Measurements from ENCODE around the gene EPG5.
"Not testable (repeated sequence)": the region's sequence is repeated elsewhere in the genome, so short reads cannot be mapped to it uniquely, and the experiment has no call there.

EPG5 gene

DNA sequence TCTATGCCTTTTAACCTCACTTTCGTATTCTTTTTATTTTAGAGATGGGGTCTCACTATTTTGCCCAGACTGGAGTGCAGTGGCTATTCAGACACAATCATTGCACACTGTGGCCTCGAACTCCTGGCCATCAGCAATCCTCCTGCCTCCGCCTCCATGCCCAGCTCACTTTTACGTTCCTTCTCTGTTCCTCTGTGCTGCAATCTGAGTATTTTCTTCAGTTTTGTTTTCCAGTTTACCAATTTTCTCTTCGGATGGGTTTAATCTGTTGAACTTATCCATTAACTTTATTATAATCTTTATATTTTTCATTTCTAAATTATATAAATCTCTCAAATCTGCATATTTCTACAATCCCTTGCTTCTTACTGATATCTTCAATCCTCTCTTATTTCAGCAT is 103.0 kb downstream of the EPG5 start:
- no peak for DNase-seq

DNA sequence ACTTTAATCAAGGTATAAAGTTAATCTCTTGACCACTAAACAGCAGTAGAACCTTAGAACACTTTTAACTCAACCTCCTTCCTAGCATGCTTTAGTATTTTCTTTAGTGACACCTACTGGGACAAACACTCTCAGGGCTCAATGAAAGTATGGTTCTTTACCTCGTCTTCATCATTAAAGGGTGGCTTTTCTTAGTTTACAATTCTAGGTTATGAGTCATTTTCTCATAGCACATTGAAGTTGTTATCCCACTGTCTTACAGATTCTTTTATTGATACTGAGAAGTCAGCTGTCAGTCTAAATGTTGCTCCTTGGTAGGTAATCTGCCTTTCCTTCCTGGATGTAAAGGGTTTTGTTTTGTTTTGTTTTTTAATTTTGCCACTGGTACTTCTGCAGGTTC is 103.7 kb downstream of the EPG5 start:
- DNase-seq = no peak

GRCh38 chr18:45861926-45862325 is 105.2 kb downstream of the EPG5 start:
- no peak for DNase-seq

DNA sequence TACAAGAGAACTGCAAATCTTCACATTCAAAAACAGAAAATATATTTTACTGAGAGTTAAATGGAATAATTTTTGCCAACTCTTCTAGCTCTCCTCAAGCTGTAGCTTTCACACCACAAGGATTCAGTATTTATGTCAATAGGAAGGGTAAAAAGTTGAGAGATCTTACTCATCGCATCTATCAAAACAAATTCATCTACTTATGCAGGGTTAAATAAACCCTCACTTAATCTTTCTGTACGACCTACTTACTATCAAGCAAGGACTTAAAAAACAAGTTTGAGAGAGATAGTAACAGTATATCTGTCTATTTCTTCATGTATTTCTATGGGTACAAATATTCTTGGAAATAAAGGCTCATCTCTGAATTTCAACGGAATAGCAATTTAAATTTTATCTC is 106.2 kb downstream of the EPG5 start:
- no peak for DNase-seq

DNA sequence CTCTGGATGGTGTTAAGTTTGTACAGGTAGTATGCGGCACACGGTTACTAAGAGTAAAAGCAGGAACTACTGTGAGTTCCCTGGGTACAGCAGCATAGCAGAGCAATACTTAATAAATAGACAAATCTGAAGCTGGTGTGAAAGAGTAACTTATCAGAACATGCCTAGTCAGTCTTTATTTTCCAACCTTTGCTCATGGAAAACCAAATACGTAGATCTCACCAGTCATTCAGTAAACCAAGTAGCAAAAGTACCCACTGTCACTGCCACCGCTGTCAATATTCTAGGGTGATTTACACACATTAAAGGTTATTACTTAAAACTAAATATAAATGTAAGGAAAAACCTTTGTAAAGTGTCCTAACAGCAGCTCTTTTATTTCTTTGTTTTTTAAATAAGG is 106.6 kb downstream of the EPG5 start:
- DNase-seq = no peak

- DNase-seq = no peak
Observed at GRCh38 chr18:45859334-45859733, 107.8 kb downstream of the EPG5 start.

- no peak for DNase-seq
Observed at GRCh38 chr18:45856531-45856930, 110.6 kb downstream of the EPG5 start.

DNA sequence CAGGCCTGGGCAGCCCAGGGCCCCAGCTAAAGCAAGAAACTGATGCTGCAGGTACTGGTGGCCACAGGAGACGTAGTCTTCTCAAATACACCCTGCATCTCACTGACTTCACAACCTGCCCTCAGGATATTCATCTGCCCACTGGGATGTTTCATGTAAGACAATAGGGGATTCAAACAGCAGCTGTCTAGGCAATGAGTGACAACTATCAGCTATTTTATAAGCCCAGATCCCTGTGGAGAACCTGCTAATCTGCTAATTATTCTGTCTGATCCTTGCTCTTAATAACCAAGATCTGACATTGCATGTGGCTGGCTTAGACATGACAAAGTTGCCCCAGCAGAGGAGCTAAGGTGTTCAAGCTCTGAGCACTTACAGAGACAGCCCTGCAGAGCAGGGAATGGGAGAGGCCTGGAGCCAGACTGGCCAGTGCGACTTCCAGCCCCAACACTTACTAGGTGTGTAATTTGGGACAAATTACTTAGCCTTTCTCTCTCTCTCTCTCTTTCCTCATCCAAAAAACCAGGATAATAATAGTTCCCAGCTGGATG is 113.0 kb downstream of the EPG5 start:
- DNase-seq = no peak

DNA sequence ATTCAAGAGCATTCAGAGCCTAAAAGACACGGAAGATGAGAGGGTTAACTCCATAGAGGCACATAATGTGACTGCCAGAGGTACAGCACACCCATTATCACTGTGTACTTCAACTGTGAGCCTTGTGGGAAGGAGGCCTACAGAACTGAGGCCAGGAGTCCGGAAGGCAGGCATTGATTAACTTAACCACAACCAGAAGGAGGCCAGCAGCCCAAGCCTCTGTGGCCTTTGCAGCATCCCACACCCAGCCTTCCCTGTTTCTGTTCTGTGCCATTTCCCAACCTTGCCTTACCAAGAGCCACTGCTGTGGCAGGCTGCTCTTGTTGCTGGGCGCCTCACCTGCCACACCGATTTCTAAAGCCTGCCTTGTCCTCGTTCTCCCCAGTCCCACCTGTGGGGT is 114.5 kb downstream of the EPG5 start:
- DNase-seq = no peak

GRCh38 chr18:45851161-45851925 is 115.8 kb downstream of the EPG5 start:
- no peak for DNase-seq

GRCh38 chr18:45850021-45850420 is 117.1 kb downstream of the EPG5 start:
- DNase-seq = no peak

- DNase-seq = no peak
Observed at GRCh38 chr18:45849529-45849928, 117.6 kb downstream of the EPG5 start.

DNA sequence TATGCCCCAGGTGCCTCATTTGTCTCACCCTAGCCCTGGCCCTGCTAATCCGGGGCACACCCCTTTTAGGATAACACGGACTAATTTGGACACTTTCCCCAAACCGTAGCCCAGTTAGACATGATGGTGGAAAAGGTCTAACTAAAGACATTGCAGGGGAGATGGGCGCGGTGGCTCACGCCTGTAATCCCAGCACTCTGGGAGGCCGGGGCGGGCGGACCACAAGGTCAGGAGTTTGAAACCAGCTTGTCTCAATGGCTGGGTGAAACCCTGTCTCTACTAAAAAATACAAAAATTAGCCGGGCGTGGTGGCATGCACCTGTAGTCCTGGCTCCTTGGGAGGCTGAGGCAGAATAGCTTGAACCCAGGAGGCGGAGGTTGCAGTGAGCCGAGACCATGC is 118.5 kb downstream of the EPG5 start:
- DNase-seq = not testable (repeated sequence)

GRCh38 chr18:45847119-45847518 is 120.0 kb downstream of the EPG5 start:
- DNase-seq = no peak

- DNase-seq = no peak
Observed at GRCh38 chr18:45845410-45845809, 121.7 kb downstream of the EPG5 start.

DNA sequence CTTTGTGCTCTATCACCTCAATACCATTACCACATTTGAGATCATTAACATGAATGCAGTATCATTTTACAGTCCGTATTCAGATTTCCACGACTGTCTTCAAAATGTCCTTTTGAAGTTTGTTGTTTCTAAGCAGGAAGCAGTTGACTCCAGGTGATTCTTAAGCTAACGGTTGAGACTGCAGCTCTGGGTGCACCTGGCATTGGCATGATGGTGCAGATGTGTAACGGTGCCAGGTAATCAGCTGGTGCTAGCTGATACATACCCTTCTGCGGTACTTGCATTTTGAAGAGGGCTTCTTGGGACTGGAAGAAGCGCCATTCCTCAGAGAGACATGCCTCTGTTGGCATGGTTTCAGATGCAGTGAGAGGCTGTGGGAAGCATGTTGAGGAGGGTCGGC is 122.2 kb downstream of the EPG5 start:
- no peak for DNase-seq

DNA sequence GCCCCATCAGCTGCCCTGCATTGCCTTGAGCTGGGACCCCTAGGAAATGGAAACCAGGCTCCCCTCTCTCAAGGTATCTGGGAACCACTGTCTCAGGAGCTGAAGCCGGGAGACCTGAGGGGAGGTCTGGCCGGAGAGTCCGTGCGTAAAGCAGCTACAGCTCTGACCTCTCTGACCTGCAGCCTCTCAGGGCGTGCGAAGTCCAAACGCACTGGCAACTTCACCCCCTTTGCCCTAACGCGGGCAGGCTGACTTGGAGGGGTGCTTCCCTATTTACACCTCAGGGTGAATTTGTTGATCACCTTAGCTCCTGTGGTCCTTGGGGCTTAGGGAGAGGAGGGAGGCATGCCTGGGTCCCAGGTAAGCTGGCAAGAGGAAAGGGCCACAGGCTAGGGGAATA is 124.1 kb downstream of the EPG5 start:
- DNase-seq = no peak

DNA sequence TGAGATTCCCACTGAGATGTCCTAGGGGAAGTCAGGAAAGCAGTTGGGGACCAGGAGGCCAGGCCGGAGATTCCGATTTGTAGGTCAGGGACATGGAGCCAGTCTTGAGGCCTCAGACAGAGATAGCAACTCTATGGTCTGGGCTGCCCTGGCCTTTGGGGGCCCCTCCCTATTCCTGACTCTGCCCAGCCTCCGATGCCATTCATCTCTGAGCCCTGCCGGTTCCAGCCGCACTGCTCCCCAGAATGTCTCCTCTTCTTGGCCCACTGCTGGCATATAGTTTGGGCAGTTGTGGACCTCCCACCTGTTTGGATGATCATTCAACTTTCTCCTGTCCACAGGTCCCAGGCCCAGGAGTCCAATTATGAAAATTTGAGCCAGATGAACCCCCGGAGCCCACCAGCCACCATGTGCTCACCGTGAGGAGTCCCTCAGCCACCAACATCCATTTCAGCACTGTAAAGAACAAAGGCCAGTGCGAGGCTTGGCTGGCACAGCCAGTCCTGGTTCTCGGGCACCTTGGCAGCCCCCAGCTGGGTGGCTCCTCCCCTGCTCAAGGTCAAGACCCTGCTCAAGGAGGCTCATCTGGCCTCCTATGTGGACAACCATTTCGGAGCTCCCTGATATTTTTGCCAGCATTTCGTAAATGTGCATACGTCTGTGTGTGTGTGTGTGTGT is 125.2 kb downstream of the EPG5 start:
- no peak for DNase-seq

- DNase-seq = no peak
Observed at GRCh38 chr18:45841060-45841764, 125.9 kb downstream of the EPG5 start.

DNA sequence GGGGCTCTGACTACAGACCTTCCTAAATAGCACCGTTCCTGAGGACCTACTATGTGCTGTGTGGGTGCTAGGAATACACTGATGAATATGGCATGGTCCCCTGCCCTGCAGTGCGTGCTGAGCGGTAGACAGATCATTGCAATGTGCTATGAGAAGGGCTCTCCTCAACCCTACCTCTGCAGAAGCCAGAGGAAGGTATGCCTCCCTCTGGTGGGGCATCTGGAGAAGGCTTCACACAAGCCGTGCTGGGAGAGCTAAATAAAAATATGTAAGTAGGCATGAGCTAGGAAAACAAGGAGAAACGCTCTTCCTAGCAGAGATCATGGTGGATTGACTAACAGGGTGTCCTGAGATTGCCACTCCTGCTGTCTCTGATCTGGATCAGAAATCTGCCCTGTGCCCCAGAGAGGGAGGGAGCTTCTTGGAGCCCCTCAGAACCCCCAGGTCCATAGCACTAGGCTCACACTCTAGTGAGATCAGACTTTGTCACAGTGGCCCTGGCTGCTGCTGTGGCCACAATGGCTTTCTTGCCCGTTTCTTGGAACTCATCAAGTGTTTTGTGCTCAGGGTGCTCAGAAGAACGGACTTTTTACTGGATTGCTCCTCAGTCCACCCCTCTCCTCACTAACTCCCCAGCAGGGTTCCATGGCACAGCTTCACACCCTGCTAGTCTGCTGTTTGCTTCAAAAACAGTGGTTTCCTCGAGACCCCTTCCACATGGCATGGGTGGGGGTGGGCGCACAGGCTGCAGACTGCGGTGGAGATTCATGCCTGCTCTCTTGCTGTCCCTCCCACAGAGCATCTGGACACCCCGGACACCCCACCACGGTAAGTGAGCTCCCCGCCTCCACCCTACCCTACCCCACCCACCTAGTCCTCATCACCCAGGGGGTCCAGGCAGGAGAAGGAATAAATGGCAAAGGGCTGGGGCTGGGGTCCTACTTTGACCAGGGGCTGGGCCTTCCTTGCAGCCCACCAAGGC is 127.4 kb downstream of the EPG5 start:
- no peak for DNase-seq

DNA sequence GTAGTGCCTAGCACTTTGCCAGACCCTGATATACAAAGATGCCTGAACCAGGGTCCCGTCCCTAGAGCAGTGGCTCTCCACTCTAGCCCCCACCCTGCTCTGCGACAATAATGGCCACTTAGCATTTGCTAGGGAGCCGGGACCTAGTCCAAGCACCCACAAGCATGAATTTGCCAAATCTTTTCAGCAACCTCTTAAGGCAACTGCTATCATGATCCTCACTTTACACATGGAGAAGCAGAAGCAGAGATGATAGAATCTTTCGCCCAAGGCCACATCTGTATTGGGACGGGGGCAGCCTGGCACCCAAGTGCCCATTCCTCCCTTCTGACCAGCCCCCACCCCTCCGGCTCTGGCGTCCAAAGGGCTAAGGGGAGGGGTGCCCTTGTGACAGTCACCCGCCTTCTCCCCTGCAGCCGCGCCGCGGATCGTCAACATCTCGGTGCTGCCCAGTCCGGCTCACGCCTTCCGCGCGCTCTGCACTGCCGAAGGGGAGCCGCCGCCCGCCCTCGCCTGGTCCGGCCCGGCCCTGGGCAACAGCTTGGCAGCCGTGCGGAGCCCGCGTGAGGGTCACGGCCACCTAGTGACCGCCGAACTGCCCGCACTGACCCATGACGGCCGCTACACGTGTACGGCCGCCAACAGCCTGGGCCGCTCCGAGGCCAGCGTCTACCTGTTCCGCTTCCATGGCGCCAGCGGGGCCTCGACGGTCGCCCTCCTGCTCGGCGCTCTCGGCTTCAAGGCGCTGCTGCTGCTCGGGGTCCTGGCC is 128.6 kb downstream of the EPG5 start:
- DNase-seq = no peak
